WTC11 (cell line): ENCODE measurements around the gene PALMD. TPM values are rescaled to one million over a fixed set of nuclear protein-coding genes. Genes with fewer than 3 reads are reported as not detected.

Experiments
- ATAC-seq: fragments of 200-7000 bp; cut with Tn5 transposase; 2 replicates; pipeline ENCODE4 v1.10.0; 2021; ENCODE audit warnings: mild to moderate bottlenecking, moderate library complexity
- CTCF ChIA-PET: fragments of 300-600 bp; sonication (Branson Sonifier 250); formaldehyde crosslinking; loops from one replicate; lab custom pipeline; 2021; ENCODE audit warnings: antibody characterized with exemption; lab: Charles Lee
- POLR2A ChIA-PET: fragments of 350-600 bp; sonication (Branson Sonifier 250); formaldehyde crosslinking; loops from one replicate; lab custom pipeline; 2021; ENCODE audit warnings: antibody characterized with exemption; lab: Charles Lee
- DNase-seq: peaks from one replicate; pipeline ENCODE4 v3.0.0; 2021; ENCODE audit warnings: low spot score
- H3K27ac Mint-ChIP-seq: 2 replicates; pipeline ENCODE4 v1.8.0; 2021; ENCODE audit warnings: mixed read lengths
- H3K27me3 Mint-ChIP-seq: 2 replicates; pipeline ENCODE4 v1.8.0; 2021; ENCODE audit warnings: low read depth, mild to moderate bottlenecking, moderate library complexity, mixed read lengths
- H3K36me3 Mint-ChIP-seq: 2 replicates; pipeline ENCODE4 v1.8.0; 2021; ENCODE audit warnings: mixed read lengths
- H3K4me1 Mint-ChIP-seq: 2 replicates; pipeline ENCODE4 v1.8.0; 2022; ENCODE audit warnings: mixed read lengths
- H3K4me3 Mint-ChIP-seq: 2 replicates; pipeline ENCODE4 v1.8.0; 2021; ENCODE audit warnings: mild to moderate bottlenecking, moderate library complexity, mixed read lengths
- H3K9me3 Mint-ChIP-seq: 2 replicates; pipeline ENCODE4 v1.8.0; 2021; ENCODE audit warnings: mixed read lengths
- CTCF ChIP-seq: fragments of 200-600 bp; IDR thresholded peaks from 2 replicates; pipeline ENCODE4 v1.8.0; 2022; ENCODE audit warnings: antibody characterized with exemption
- FOXP1 ChIP-seq: sonication (generic); formaldehyde crosslinking; IDR thresholded peaks from 2 replicates; pipeline ENCODE4 v1.8.0; 2022; ENCODE audit warnings: missing genetic modification reagents, mild to moderate bottlenecking, moderate library complexity, borderline replicate concordance
- GABPB1 ChIP-seq: sonication (generic); formaldehyde crosslinking; IDR thresholded peaks from 2 replicates; pipeline ENCODE4 v1.8.1; 2023; ENCODE audit warnings: mild to moderate bottlenecking, missing genetic modification reagents
- GTF2I ChIP-seq: fragments of 250-450 bp; sonication (Bioruptor Pico); conservative IDR thresholded peaks from 2 replicates; pipeline ENCODE4 v1.4.0; 2021; ENCODE audit warnings: mild to moderate bottlenecking
- KAT7 ChIP-seq: sonication (generic); formaldehyde crosslinking; IDR thresholded peaks from 2 replicates; pipeline ENCODE4 v1.8.1; 2023; ENCODE audit warnings: missing genetic modification reagents, mild to moderate bottlenecking, borderline replicate concordance
- MLX ChIP-seq: sonication (generic); formaldehyde crosslinking; IDR thresholded peaks from 2 replicates; pipeline ENCODE4 v1.8.1; 2023; ENCODE audit warnings: mild to moderate bottlenecking, missing genetic modification reagents, moderate library complexity
- NFATC4 ChIP-seq: fragments of 250-450 bp; sonication (Bioruptor Pico); IDR thresholded peaks from 2 replicates; pipeline ENCODE4 v1.9.0; 2021; ENCODE audit warnings: mild to moderate bottlenecking
- NFE2L1 ChIP-seq: sonication (generic); formaldehyde crosslinking; IDR thresholded peaks from 2 replicates; pipeline ENCODE4 v1.8.1; 2023; ENCODE audit warnings: missing genetic modification reagents
- PRDM15 ChIP-seq: sonication (generic); formaldehyde crosslinking; IDR thresholded peaks from 2 replicates; pipeline ENCODE4 v1.8.0; 2022; ENCODE audit warnings: missing genetic modification reagents
- SMAD3 ChIP-seq: sonication (generic); formaldehyde crosslinking; IDR thresholded peaks from 2 replicates; pipeline ENCODE4 v1.8.0; 2022; ENCODE audit warnings: missing genetic modification reagents, mild to moderate bottlenecking, borderline replicate concordance
- SMAD4 ChIP-seq: sonication (generic); formaldehyde crosslinking; IDR thresholded peaks from 2 replicates; pipeline ENCODE4 v1.8.0; 2022; ENCODE audit warnings: mild to moderate bottlenecking, missing genetic modification reagents
- STAT6 ChIP-seq: sonication (generic); formaldehyde crosslinking; conservative IDR thresholded peaks from 2 replicates; pipeline ENCODE4 v1.8.1; 2023; ENCODE audit warnings: mild to moderate bottlenecking, low read depth, missing genetic modification reagents, moderate library complexity
- TEAD4 ChIP-seq: sonication (generic); formaldehyde crosslinking; IDR thresholded peaks from 2 replicates; pipeline ENCODE4 v1.8.0; 2022; ENCODE audit warnings: mild to moderate bottlenecking, missing genetic modification reagents
- ZNF138 ChIP-seq: sonication (generic); formaldehyde crosslinking; conservative IDR thresholded peaks from 2 replicates; pipeline ENCODE4 v1.8.1; 2022; ENCODE audit warnings: mild to moderate bottlenecking, moderate library complexity, missing genetic modification reagents
- ZNF263 ChIP-seq: sonication (generic); formaldehyde crosslinking; IDR thresholded peaks from 2 replicates; pipeline ENCODE4 v1.8.1; 2022; ENCODE audit warnings: low read depth, mild to moderate bottlenecking, moderate library complexity, missing genetic modification reagents
- ZNF423 ChIP-seq: fragments of 250-450 bp; sonication (Bioruptor Pico); IDR thresholded peaks from 2 replicates; pipeline ENCODE4 v2.1.2; 2022; ENCODE audit warnings: mild to moderate bottlenecking, moderate library complexity
- total RNA-seq: library from RNA; stranded (reverse); gene quantifications from 3 replicates; pipeline ENCODE4 v1.2.3, GENCODE V29; 2021

Gene PALMD
- total RNA-seq, 1 experiment from 2014 or later: 0.07 TPM

- H3K9me3 Mint-ChIP-seq: peaks cover 8% of the 10 kb centered on the region
- CTCF ChIA-PET: no interaction called here
Measured at GRCh38 chr1:99601208-99601607, 44.7 kb upstream of the PALMD start.

GRCh38 chr1:99601709-99602403 lies 44.1 kb upstream of the PALMD start:
- no peak for ATAC-seq
- DNase-seq: no peak
- Mint-ChIP-seq H3K36me3 (no peaks in the 10 kb centered on the region), H3K4me1 (no peaks in the 10 kb centered on the region), H3K27ac (no peak overlapping the region), H3K27me3 (no peaks in the 10 kb centered on the region), H3K9me3 (peaks cover 7% of the 10 kb centered on the region), H3K4me3 (no peak overlapping the region)
- POLR2A ChIA-PET: no interaction called here
- CTCF ChIA-PET: no interaction called here
- TF ChIP-seq ZNF138 (CRISPR knock-in tag) (no peak), CTCF (no peak), GTF2I (CRISPR knock-in tag) (no peak), PRDM15 (CRISPR knock-in tag) (no peak), NFE2L1 (CRISPR knock-in tag) (no peak), MLX (CRISPR knock-in tag) (no peak), KAT7 (CRISPR knock-in tag) (no peak)

More at GRCh38 chr1:99601208-99601607, 44.7 kb upstream of the PALMD start:
- DNase-seq: no peak
- Mint-ChIP-seq H3K36me3 (no peaks in the 10 kb centered on the region), H3K27ac (no peak overlapping the region), H3K4me1 (no peaks in the 10 kb centered on the region), H3K4me3 (no peak overlapping the region), H3K27me3 (no peaks in the 10 kb centered on the region)
- no peak for TF ChIP-seq SMAD4 (CRISPR knock-in tag)
- no peak for TF ChIP-seq ZNF263 (CRISPR knock-in tag)
- TF ChIP-seq ZNF423 (CRISPR knock-in tag): no peak
- TF ChIP-seq SMAD3: no peak
- TF ChIP-seq NFATC4 (CRISPR knock-in tag): no peak
- no peak for TF ChIP-seq TEAD4 (CRISPR knock-in tag)
- no peak for TF ChIP-seq GABPB1 (CRISPR knock-in tag)
- TF ChIP-seq FOXP1 (CRISPR knock-in tag): no peak
- TF ChIP-seq STAT6: no peak
- no peak for ATAC-seq
- POLR2A ChIA-PET: no interaction called here
